ENCODE results near the gene ZNF441. TPM values are rescaled to one million over a fixed set of nuclear protein-coding genes. Genes with fewer than 3 reads are reported as not detected.

Gene ZNF441
- total RNA-seq = 1 to 10 TPM; 6.9 to 7.3 TPM

GRCh38 chr19:11766597-11767591 is at the start of gene ZNF441:
ZNF441 (plus strand) TSS chr19:11767000; CDS start chr19:11767194, 194 bp downstream.
- peak; percentile 97 for DNase-seq (ENCODE audit: low spot score)
- no peaks in the 10 kb centered on the region for H3K9me3 ChIP-seq
- WGBS = under 1% methylated on average over 57 of the region's 61 CpGs
- H3K4me3 ChIP-seq = peak within 1 kb of the TSS; percentile 87 to 88
- TF ChIP-seq POLR2A (IDR thresholded peaks at IDR 0.05) (peak; percentile 64), CTCF (IDR thresholded peaks at IDR 0.05) (peak in 2 of 4 experiments; percentile 5), POLR2AphosphoS5 (IDR thresholded peaks at IDR 0.05) (peak; percentile 96)
- H3K36me3 ChIP-seq = no peaks in the 10 kb centered on the region
- peak within 1 kb of the TSS; percentile 94 to 96 for H3K27ac ChIP-seq
- intact Hi-C loops (cut with DNase I) = no loop called here
- H3K27me3 ChIP-seq (replicated peaks; ENCODE audit: insufficient read depth) = no peaks in the 10 kb centered on the region
- no peaks in the 10 kb centered on the region for H3K4me1 ChIP-seq (replicated peaks)

GRCh38 chr19:11721681-11722080 is 45.1 kb upstream of the ZNF441 start:
- Histone ChIP-seq H3K36me3 (peaks cover 3 to 15% of the 10 kb centered on the region in 2 donors), H3K4me3 (no peak overlapping the region), H3K27ac (no peak overlapping the region), H3K4me1 (replicated peaks) (no peaks in the 10 kb centered on the region), H3K27me3 (replicated peaks; ENCODE audit: insufficient read depth) (no peaks in the 10 kb centered on the region), H3K9me3 (no peaks in the 10 kb centered on the region)
- intact Hi-C loops (cut with DNase I) = no loop called here
- no peak for TF ChIP-seq CTCF (IDR thresholded peaks at IDR 0.05)
- TF ChIP-seq POLR2AphosphoS5 (IDR thresholded peaks at IDR 0.05) = no peak
- no peak for TF ChIP-seq POLR2A (IDR thresholded peaks at IDR 0.05)
- no peak for DNase-seq (ENCODE audit: low spot score)
- WGBS = 74% methylated on average over 5 of the region's 5 CpGs

- Histone ChIP-seq H3K27ac (no peak overlapping the region), H3K4me1 (replicated peaks) (no peaks in the 10 kb centered on the region), H3K9me3 (no peaks in the 10 kb centered on the region), H3K4me3 (no peak overlapping the region), H3K36me3 (peaks cover 3 to 15% of the 10 kb centered on the region in 2 donors), H3K27me3 (replicated peaks; ENCODE audit: insufficient read depth) (no peaks in the 10 kb centered on the region)
- intact Hi-C loops (cut with DNase I) = no loop called here
- TF ChIP-seq CTCF (IDR thresholded peaks at IDR 0.05) (no peak), POLR2A (IDR thresholded peaks at IDR 0.05) (no peak), POLR2AphosphoS5 (IDR thresholded peaks at IDR 0.05) (no peak)
- DNase-seq (ENCODE audit: low spot score) = no peak
- 98% methylated on average over 10 of the region's 10 CpGs for WGBS
Measured at GRCh38 chr19:11722414-11722813, 44.4 kb upstream of the ZNF441 start.

- DNase-seq (ENCODE audit: low spot score) = peak; percentile 24
- no peaks in the 10 kb centered on the region for H3K27me3 ChIP-seq (replicated peaks; ENCODE audit: insufficient read depth)
- intact Hi-C loops (cut with DNase I) = no loop called here
- peak overlapping the region; percentile 17 to 41 for H3K27ac ChIP-seq
- TF ChIP-seq POLR2AphosphoS5 (IDR thresholded peaks at IDR 0.05) = peak; percentile 66
- no peak for TF ChIP-seq CTCF (IDR thresholded peaks at IDR 0.05)
- no peaks in the 10 kb centered on the region for H3K9me3 ChIP-seq
- WGBS = 80% methylated on average over 4 of the region's 4 CpGs
- no peaks in the 10 kb centered on the region for H3K36me3 ChIP-seq
- no peaks in the 10 kb centered on the region for H3K4me1 ChIP-seq (replicated peaks)
- H3K4me3 ChIP-seq = no peak overlapping the region
Measured at GRCh38 chr19:11729586-11729985, 37.2 kb upstream of the ZNF441 start.
